GM12878 (cell line): ENCODE results near the gene IFITM2. TPM values are rescaled to one million over a fixed set of nuclear protein-coding genes. Genes with fewer than 3 reads are reported as not detected.
"Not testable (repeated sequence)": the region's sequence is repeated elsewhere in the genome, so short reads cannot be mapped to it uniquely, and the experiment has no call there.

Source experiments
- ATAC-seq: fragments of 200-7000 bp; cut with Tn5 transposase; 3 replicates; pipeline ENCODE4 v1.9.1; 2020; ENCODE audit warnings: mild to moderate bottlenecking, moderate library complexity
- BruUV-seq: library from RNA; stranded (reverse); fragments of 400-500 nt; replicated peaks from 2 replicates; lab custom pipeline; 2021; lab: Mats Ljungman, UMichigan
- CTCF ChIA-PET: fragments of 300-600 bp; sonication (Branson Sonifier 250); formaldehyde crosslinking; extraction: SDS; loops from one replicate; lab custom pipeline; 2021; ENCODE audit warnings: inconsistent platforms; lab: Yijun Ruan, JAX
- POLR2A ChIA-PET: fragments of 350-600 bp; formaldehyde crosslinking; extraction: SDS; loops from one replicate; lab custom pipeline; 2021; ENCODE audit warnings: inconsistent platforms; lab: Charles Lee
- RAD21 ChIA-PET: fragments of 300-600 bp; sonication (Branson Sonifier 250); formaldehyde crosslinking; loops from one replicate; lab custom pipeline; 2023; ENCODE audit warnings: antibody characterized with exemption; ENCODE audit not compliant: unreplicated experiment; lab: Charles Lee
- SMC1A ChIA-PET: fragments of 300-600 bp; sonication (Branson Sonifier 250); formaldehyde crosslinking; loops from one replicate; lab custom pipeline; 2023; ENCODE audit not compliant: unreplicated experiment, uncharacterized antibody; lab: Charles Lee
- DNase-seq: peaks from one replicate; pipeline ENCODE4 v3.0.0-alpha.2; 2011; ENCODE audit warnings: low read depth, low spot score
- FAIRE-seq: peaks from 3 replicates; lab custom pipeline; 2011; peaks lifted over from hg19 to GRCh38; lab: Jason Lieb, UNC
- H2AFZ ChIP-seq: 2 replicates; pipeline ENCODE4 v1.6.0; 2011; ENCODE audit warnings: low read depth, low read length, control low read depth; ENCODE audit not compliant: control insufficient read depth
- H3K27ac ChIP-seq: 2 replicates; pipeline ENCODE4 v1.5.1; 2011; ENCODE audit warnings: control low read depth; ENCODE audit not compliant: control insufficient read depth, insufficient read depth
- H3K27me3 ChIP-seq, 2 experiments: replicated peaks in 1 of 2; 2 replicates each; pipeline versions ENCODE4 v1.6.0 to v1.6.1; 2011; ENCODE audit warnings: low read length in 1 of 2; ENCODE audit not compliant: control insufficient read depth in 2 of 2, insufficient read depth in 2 of 2
- H3K36me3 ChIP-seq, 2 experiments: 2 replicates each; pipeline ENCODE4 v1.5.1; 2011; ENCODE audit warnings: low read length in 1 of 2; ENCODE audit not compliant: control insufficient read depth in 2 of 2, insufficient read depth in 2 of 2
- H3K4me1 ChIP-seq: 2 replicates; pipeline ENCODE4 v1.6.1; 2011; ENCODE audit warnings: mild to moderate bottlenecking, low read length, moderate library complexity, mixed read lengths; ENCODE audit not compliant: control insufficient read depth, insufficient read depth
- H3K4me2 ChIP-seq: 2 replicates; pipeline ENCODE4 v1.6.0; 2011; ENCODE audit warnings: control low read depth; ENCODE audit not compliant: control insufficient read depth, insufficient read depth
- H3K4me3 ChIP-seq: fragments of 200-600 bp; sonication (generic); 2 replicates; pipeline ENCODE4 v1.5.1; 2016
- H3K79me2 ChIP-seq: 2 replicates; pipeline ENCODE4 v1.6.0; 2011; ENCODE audit warnings: low read length; ENCODE audit not compliant: control insufficient read depth, insufficient read depth
- H3K9ac ChIP-seq: 2 replicates; pipeline ENCODE4 v1.8.0; 2011; ENCODE audit warnings: low read length, control low read depth, mixed read lengths; ENCODE audit not compliant: control insufficient read depth, insufficient read depth
- H3K9me3 ChIP-seq: replicated peaks from 3 replicates; pipeline ENCODE4 v1.5.1; 2011; ENCODE audit warnings: mild to moderate bottlenecking, low read length; ENCODE audit not compliant: control insufficient read depth, insufficient read depth
- H4K20me1 ChIP-seq: 2 replicates; pipeline ENCODE4 v1.6.0; 2011; ENCODE audit not compliant: control insufficient read depth, insufficient read depth
- BRCA1 ChIP-seq: IDR thresholded peaks from 2 replicates; pipeline ENCODE4 v1.6.1; 2011; ENCODE audit warnings: low read depth, low read length, improper control_type of control experiment
- CREB1 ChIP-seq: IDR thresholded peaks from 2 replicates; pipeline ENCODE4 v1.6.1; 2012; ENCODE audit warnings: low read depth, mild to moderate bottlenecking, inconsistent platforms
- EP300 ChIP-seq, 2 experiments: fragments of 150-350 bp in 1 of 2; IDR thresholded peaks; 2 replicates each; pipeline ENCODE4 v1.6.1; 2011 to 2012; ENCODE audit warnings: low read depth in 2 of 2, low read length in 2 of 2, borderline replicate concordance in 1 of 2, improper control_type of control experiment in 1 of 2, inconsistent platforms in 1 of 2; ENCODE audit not compliant: control insufficient read depth in 1 of 2
- GATAD2B ChIP-seq: fragments of 450-650 bp; conservative IDR thresholded peaks from 2 replicates; pipeline ENCODE4 v1.6.1; 2017; ENCODE audit warnings: low read depth, mild to moderate bottlenecking, moderate library complexity
- IKZF1 ChIP-seq: fragments of 450-650 bp; conservative IDR thresholded peaks from 2 replicates; pipeline ENCODE4 v1.6.1; 2017; ENCODE audit warnings: antibody characterized with exemption, mild to moderate bottlenecking
- SMAD1 ChIP-seq: fragments of 450-650 bp; IDR thresholded peaks from 2 replicates; pipeline ENCODE4 v1.6.1; 2018; ENCODE audit warnings: mild to moderate bottlenecking, low read depth; ENCODE audit not compliant: partially characterized antibody
- SP1 ChIP-seq: IDR thresholded peaks from one replicate; pipeline ENCODE4 v1.6.1; 2011; ENCODE audit warnings: low read depth, low read length
- whole genome bisulfite sequencing: methylation state at CpG from one replicate; pipeline ENCODE4 v1.1.6; 2016; ENCODE audit warnings: low lambda C conversion rate; ENCODE audit not compliant: insufficient replicate concordance, insufficient coverage; ENCODE audit errors: missing lambda C conversion rate; 5-methylcytosine and 5-hydroxymethylcytosine counted together
- in situ Hi-C: fragments of 300-500 bp; cut with MboI; formaldehyde crosslinking; loops from 9 replicates; pipeline ENCODE4 v1.14.3; 2018; ENCODE audit warnings: mixed read lengths
- intact Hi-C: fragments of 100-400 bp; cut with micrococcal nuclease; formaldehyde crosslinking; loops from one replicate; pipeline ENCODE4 v1.14.2; 2022; ENCODE audit not compliant: unreplicated experiment
- polyA plus RNA-seq, 11 experiments: library from polyadenylated mRNA; depleted of rRNA in 4 of 11; unstranded in 6 of 11; stranded (reverse) in 5 of 11; fragments of >200 nt; fragmentation: Nextera tagmentation in 4 of 11; fragmentation: Illumina TruSeq in 1 of 11; extraction: Ambion mirVana in 4 of 11; extraction: Trizol in 1 of 11; gene quantifications; 1 replicate in 1 of 11; 2 replicates in 10 of 11; pipeline versions ENCODE4 v1.2.1 to v1.2.3, GENCODE V29; 2011 to 2016; ENCODE audit warnings: inconsistent platforms in 2 of 11, missing spikeins in 2 of 11, low read depth in 1 of 11
- total RNA-seq, 4 experiments: library from RNA; depleted of rRNA in 3 of 4; stranded (reverse); fragments of >200 nt in 3 of 4; fragmentation: Illumina TruSeq in 1 of 4; extraction: Trizol in 1 of 4; gene quantifications; 2 replicates each; pipeline versions ENCODE4 v1.2.1 to v1.2.3, GENCODE V29; 2013 to 2021
- TF ChIP-seq, protein P1 (sequence below): fragments of 450-650 bp; conservative IDR thresholded peaks from 2 replicates; pipeline ENCODE4 v1.6.1; 2017; ENCODE audit warnings: mild to moderate bottlenecking, moderate library complexity
- TF ChIP-seq, protein P2 (sequence below): fragments of 450-650 bp; formaldehyde crosslinking; IDR thresholded peaks from 2 replicates; pipeline ENCODE4 v1.5.0; 2022; ENCODE audit warnings: mild to moderate bottlenecking, missing genetic modification characterization

IFITM2 gene
- total and polyA plus RNA-seq, 10 of the 15 experiments (the other 5 are each of a cell fraction or from before 2014, with no cell fraction given), result 116 to 3,672 (median 724) TPM

DNA sequence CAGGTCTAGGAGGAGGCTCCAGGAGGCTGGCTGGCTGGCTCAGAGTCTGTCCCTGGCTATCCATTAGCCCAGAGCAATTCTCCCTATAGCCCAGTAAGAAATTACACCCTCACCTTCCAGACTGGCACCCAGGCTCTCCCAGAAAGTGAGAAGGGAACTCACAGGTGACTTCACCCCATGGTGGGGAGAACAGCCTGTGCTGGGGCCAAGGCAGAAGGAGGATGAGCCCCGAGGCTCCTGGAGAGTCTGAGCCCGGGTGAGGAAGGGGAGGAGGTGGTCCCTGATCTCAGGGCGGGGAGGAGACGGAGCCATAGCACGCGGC is 6.9 kb downstream of the IFITM2 start:
- ChIA-PET RAD21 (interaction anchor here (1.4 to 4.5 kb wide), 2 partner anchors 40 to 107 kb away, joined by 3 to 46 read pairs; partner anchors contain the start of genes BET1L and RIC8A), SMC1A (interaction anchor here (1.6 to 4.0 kb wide), 3 partner anchors 15 to 39 kb away, joined by 3 to 42 read pairs (median 4); no protein-coding TSS in a partner anchor), CTCF (interaction anchor here (1.0 to 3.7 kb wide), 3 partner anchors 14 to 107 kb away, joined by 3 to 43 read pairs (median 12); partner anchors contain the start of genes BET1L and RIC8A), POLR2A (interaction anchor here (0.5 to 4.5 kb wide), 3 partner anchors 15 to 49 kb away, joined by 3 to 45 read pairs (median 40); no protein-coding TSS in a partner anchor)
- H2AFZ ChIP-seq, DNase-seq, H3K36me3 ChIP-seq, BruUV-seq, H3K9me3 ChIP-seq, H3K27me3 ChIP-seq, ATAC-seq, FAIRE-seq, H4K20me1 ChIP-seq, in situ Hi-C loops: not testable (repeated sequence)
- Histone ChIP-seq H3K27ac (peak overlapping the region; percentile 98), H3K4me2 (peak overlapping the region; percentile 88), H3K79me2 (peaks cover 72% of the 10 kb centered on the region), H3K4me3 (peak overlapping the region; percentile 87), H3K9ac (peak overlapping the region; percentile 99), H3K4me1 (peaks cover 13% of the 10 kb centered on the region)
- intact Hi-C loops, result loop anchor here (2.0 kb wide), 1 partner anchor 16 kb away; no protein-coding TSS in a partner anchor
- WGBS, result 2% methylated on average over 6 of the region's 6 CpGs

DNA sequence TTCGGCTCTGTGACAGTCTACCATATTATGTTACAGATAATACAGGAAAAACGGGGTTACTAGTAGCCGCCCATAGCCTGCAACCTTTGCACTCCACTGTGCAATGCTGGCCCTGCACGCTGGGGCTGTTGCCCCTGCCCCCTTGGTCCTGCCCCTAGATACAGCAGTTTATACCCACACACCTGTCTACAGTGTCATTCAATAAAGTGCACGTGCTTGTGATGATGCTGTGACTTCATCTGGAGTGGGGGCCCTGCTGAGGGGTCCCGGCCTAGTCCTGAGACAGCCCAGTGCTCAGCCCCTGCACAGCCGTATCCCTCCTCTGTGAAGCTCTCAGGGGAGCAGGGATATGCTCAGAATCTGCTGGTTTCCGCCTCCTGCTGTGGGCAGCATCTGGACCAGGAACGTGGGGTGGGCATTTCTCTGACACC is 7.5 kb downstream of the IFITM2 start:
- peaks cover 66% of the 10 kb centered on the region for H3K79me2 ChIP-seq
- TF ChIP-seq SP1 (no peak), EP300 (IDR thresholded peaks at IDR 0.05; ENCODE audit: borderline replicate concordance in 1 of 2, control insufficient read depth in 1 of 2, low read depth in 2 of 2, low read length in 2 of 2) (no peak), BRCA1 (no peak), IKZF1 (no peak), SMAD1 (no peak), CREB1 (no peak), GATAD2B (0 out of 2 replicates have a peak, but pooled peaks have one; percentile 21)
- TF ChIP-seq, protein P1, sequence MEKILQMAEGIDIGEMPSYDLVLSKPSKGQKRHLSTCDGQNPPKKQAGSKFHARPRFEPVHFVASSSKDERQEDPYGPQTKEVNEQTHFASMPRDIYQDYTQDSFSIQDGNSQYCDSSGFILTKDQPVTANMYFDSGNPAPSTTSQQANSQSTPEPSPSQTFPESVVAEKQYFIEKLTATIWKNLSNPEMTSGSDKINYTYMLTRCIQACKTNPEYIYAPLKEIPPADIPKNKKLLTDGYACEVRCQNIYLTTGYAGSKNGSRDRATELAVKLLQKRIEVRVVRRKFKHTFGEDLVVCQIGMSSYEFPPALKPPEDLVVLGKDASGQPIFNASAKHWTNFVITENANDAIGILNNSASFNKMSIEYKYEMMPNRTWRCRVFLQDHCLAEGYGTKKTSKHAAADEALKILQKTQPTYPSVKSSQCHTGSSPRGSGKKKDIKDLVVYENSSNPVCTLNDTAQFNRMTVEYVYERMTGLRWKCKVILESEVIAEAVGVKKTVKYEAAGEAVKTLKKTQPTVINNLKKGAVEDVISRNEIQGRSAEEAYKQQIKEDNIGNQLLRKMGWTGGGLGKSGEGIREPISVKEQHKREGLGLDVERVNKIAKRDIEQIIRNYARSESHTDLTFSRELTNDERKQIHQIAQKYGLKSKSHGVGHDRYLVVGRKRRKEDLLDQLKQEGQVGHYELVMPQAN, result 0 out of 2 replicates have a peak, but pooled peaks have one; percentile 35
- TF ChIP-seq, protein P2, sequence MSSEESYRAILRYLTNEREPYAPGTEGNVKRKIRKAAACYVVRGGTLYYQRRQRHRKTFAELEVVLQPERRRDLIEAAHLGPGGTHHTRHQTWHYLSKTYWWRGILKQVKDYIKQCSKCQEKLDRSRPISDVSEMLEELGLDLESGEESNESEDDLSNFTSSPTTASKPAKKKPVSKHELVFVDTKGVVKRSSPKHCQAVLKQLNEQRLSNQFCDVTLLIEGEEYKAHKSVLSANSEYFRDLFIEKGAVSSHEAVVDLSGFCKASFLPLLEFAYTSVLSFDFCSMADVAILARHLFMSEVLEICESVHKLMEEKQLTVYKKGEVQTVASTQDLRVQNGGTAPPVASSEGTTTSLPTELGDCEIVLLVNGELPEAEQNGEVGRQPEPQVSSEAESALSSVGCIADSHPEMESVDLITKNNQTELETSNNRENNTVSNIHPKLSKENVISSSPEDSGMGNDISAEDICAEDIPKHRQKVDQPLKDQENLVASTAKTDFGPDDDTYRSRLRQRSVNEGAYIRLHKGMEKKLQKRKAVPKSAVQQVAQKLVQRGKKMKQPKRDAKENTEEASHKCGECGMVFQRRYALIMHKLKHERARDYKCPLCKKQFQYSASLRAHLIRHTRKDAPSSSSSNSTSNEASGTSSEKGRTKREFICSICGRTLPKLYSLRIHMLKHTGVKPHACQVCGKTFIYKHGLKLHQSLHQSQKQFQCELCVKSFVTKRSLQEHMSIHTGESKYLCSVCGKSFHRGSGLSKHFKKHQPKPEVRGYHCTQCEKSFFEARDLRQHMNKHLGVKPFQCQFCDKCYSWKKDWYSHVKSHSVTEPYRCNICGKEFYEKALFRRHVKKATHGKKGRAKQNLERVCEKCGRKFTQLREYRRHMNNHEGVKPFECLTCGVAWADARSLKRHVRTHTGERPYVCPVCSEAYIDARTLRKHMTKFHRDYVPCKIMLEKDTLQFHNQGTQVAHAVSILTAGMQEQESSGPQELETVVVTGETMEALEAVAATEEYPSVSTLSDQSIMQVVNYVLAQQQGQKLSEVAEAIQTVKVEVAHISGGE, result no peak

More for the DNA sequence above, 7.5 kb downstream of the IFITM2 start:
- Histone ChIP-seq H3K36me3 (peaks cover 2 to 5% of the 10 kb centered on the region in 2 experiments; a peak in 3 of 4 replicates), H3K9me3 (no peaks in the 10 kb centered on the region), H3K27ac (peak overlapping the region; percentile 98), H3K9ac (peak overlapping the region; percentile 99), H3K4me3 (peak overlapping the region; percentile 87), H4K20me1 (no peaks in the 10 kb centered on the region), H3K27me3 (no peaks in the 10 kb centered on the region; a peak in 1 of 4 replicates), H3K4me2 (peak overlapping the region; percentile 97), H2AFZ (no peak overlapping the region), H3K4me1 (peaks cover 15% of the 10 kb centered on the region)
- intact Hi-C loops (loop anchor here (2.0 kb wide), 1 partner anchor 16 kb away; no protein-coding TSS in a partner anchor), in situ Hi-C loops (no loop called here)
- ChIA-PET RAD21 (interaction anchor here (1.1 to 4.5 kb wide), 5 partner anchors 12 to 108 kb away, joined by 3 to 46 read pairs (median 4); partner anchors contain the start of genes BET1L and RIC8A), POLR2A (interaction anchor here (0.9 to 4.5 kb wide), 6 partner anchors 9 to 58 kb away, joined by 3 to 45 read pairs (median 6); no protein-coding TSS in a partner anchor), CTCF (interaction anchor here (1.0 to 3.7 kb wide), 4 partner anchors 13 to 108 kb away, joined by 3 to 43 read pairs (median 10); partner anchors contain the start of genes BET1L and RIC8A), SMC1A (interaction anchor here (1.0 to 4.0 kb wide), 4 partner anchors 9 to 39 kb away, joined by 3 to 42 read pairs (median 4); no protein-coding TSS in a partner anchor)
- FAIRE-seq (no peak), ATAC-seq (no peak), DNase-seq (no peak)
- BruUV-seq, result no TSS peak
- WGBS, result 14% methylated on average over 9 of the region's 9 CpGs
